Measurements from ENCODE around the gene APBA2.

Gene APBA2

DNA sequence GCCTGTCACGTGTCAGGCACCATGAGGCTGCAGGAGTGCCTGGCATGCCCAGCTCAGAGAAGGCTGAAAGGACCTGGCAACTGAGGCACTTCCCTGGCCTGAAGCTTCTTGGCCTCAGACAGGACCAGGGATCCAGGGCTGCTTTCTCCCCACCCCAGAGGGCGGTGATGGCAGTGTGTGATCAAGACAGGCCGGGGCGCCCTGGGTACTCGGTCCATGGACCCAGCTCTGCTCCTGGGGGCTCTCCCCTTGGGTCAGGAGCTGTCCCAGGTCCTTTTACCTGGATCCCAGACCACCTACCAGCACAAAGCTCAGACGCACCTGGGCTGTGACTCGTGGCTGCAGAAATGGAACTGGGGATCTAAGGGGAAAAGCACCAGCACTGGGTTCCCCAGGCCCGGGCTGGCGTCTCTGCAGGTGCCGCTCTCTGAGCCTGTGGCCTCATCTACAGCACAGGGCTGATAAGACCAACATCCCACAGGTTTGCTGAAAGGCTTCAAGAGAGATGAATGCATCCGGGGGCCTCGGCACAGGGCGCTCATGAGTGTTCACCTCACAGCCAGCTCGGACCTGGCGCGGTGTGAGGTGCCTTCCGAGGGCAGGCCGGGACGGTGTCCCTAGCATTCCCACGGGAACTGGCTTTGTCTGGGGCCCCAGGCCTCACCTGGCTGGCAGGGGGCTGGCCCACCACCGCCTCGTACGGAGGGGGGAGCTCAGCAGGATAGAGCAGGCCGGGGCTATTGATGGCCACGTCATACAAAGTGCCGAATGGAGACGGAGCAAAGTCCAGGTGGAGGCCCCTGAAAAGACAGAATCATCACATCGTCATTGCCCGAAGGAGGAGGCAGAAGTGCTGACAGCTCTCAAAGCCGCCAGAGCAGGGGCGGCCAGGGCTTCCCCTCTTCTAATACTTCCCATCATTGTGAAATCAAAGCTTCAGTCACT lies 250.2 kb downstream of the APBA2 start:
- no peak overlapping the region for H3K27ac ChIP-seq
- TF ChIP-seq ZFX (IDR thresholded peaks at IDR 0.05), result no peak
- TF ChIP-seq, protein P1, sequence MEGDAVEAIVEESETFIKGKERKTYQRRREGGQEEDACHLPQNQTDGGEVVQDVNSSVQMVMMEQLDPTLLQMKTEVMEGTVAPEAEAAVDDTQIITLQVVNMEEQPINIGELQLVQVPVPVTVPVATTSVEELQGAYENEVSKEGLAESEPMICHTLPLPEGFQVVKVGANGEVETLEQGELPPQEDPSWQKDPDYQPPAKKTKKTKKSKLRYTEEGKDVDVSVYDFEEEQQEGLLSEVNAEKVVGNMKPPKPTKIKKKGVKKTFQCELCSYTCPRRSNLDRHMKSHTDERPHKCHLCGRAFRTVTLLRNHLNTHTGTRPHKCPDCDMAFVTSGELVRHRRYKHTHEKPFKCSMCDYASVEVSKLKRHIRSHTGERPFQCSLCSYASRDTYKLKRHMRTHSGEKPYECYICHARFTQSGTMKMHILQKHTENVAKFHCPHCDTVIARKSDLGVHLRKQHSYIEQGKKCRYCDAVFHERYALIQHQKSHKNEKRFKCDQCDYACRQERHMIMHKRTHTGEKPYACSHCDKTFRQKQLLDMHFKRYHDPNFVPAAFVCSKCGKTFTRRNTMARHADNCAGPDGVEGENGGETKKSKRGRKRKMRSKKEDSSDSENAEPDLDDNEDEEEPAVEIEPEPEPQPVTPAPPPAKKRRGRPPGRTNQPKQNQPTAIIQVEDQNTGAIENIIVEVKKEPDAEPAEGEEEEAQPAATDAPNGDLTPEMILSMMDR (conservative IDR thresholded peaks at IDR 0.05), result no peak

DNA sequence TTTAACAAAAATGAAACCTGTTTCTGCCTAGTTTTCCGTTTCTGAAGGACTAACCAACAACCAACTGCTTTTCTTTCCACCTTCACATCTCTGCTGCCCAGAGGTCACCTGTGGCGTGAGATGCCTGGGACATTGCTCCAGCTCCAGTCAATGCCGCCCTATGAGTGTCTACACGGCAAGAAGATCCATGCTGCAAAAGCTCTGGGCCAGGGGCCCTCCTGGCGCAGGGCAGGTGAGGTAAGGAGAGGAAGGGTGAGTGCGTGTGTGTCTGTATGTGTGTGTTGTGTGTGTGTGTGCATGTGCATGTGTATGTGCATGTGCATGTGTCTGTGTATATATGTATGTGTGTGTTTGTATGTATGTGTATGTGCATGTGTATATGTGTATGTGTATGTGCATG lies 252.5 kb downstream of the APBA2 start:
- no peak for TF ChIP-seq ZFX (IDR thresholded peaks at IDR 0.05)
- TF ChIP-seq, protein P1 (conservative IDR thresholded peaks at IDR 0.05), result no peak
- no peak overlapping the region for H3K27ac ChIP-seq

DNA sequence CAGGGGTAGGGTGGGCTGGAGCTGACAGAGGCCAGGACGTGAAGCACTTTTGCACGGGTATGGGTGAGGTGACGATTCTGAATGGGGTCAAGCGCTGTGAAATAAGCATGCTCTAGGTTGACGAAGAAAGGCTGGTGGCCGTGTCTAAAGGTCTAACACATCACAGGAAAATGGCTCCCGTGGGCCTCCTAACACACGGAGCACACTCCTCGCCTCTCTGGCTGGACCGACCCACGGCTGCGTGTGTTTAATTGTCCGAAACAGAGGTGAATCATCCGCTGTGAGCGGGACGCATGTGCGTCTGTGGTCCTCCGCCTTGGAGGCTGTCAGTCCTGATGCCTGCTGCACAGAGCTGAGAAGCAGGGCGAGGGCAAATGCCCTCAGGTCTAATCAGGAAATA lies 253.3 kb downstream of the APBA2 start:
- no peak overlapping the region for H3K27ac ChIP-seq
- TF ChIP-seq, protein P1 (conservative IDR thresholded peaks at IDR 0.05), result no peak
- no peak for TF ChIP-seq ZFX (IDR thresholded peaks at IDR 0.05)

DNA sequence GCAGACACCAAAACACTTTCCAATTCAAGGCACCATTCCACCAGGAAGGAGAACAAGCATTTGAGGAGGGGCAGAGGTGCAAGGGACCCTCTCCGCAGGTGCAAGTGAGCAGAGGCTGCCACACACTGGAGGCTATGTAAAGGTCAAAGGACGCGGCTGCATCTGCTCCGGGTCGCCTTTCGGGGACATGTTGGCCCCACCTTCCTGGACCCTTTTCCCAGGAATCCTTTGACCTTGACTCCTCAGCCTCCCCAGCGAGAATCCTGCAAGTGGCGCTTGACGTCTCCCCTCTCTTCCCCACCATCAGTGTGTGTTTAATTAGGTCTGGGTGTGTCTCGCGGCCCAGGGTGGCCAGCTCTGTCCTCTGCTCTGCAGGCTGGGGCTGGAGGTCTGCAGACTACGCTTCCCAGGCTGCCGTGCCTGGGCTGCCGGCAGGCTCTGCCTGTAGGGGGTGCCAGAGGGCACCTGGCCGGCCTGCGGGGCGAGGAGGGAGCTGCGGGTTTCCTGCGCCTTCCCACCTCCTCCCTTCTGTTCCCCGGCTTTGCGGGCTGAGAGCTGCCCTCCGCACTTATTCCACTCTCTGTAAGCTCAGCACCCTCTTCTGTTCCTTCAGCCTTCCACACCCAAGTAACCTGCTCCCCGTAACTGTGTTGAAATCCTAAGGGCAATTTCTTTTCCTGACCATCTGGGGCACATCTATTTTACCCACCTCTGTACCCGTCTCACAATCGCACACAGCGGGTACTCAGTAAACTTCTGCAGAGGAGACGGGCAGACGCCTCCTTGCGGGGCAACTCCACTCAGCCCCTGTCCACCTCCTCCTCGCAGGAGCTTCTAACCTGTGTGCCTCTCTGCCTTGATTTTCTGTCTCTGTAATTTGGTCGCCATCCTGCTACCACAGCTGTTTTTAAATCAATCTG lies 254.0 kb downstream of the APBA2 start:
- H3K27ac ChIP-seq, result no peak overlapping the region
- no peak for TF ChIP-seq ZFX (IDR thresholded peaks at IDR 0.05)
- TF ChIP-seq, protein P1 (conservative IDR thresholded peaks at IDR 0.05), result peak; percentile 99

DNA sequence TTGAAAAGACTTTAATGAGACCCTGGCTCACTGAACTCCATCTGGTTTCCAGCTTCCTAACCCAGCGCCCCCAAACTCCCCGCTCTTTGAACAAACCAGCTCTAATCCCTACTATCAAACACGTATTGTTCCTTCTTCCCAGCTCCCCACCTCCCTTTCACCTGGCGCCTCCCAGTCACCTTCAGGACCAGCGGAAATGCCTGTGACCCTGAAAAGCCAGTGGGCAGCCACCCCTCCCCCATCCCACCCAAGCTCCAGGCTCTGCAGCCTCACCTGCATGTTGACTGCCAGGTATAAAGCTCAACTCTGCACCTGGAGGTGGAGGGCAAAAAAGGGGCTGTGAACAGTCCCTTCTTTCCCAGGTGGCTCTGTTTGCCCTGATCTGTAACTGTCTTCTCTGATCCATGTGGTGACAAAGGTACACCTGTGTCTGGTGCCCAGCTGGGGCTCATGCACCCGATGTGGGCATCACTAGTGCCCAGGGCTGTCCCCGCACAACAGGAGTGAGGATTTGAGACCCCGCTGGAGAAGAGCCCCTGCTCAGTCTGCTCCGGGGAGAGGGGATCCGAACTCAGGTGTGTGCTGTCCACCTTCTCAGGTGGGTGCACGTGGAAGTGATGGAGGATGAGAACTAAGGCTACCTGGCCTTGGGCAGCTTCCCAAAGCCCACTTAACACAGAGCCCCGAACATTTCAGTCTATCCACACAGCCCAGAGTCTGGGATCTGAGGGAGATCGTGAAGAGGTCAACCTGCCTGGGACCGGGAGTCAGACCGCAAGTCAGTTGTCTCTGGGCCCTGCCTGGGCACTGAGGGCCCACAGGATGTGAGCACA lies 254.9 kb downstream of the APBA2 start:
- TF ChIP-seq, protein P1 (conservative IDR thresholded peaks at IDR 0.05), result no peak
- TF ChIP-seq ZFX (IDR thresholded peaks at IDR 0.05), result no peak
- H3K27ac ChIP-seq, result no peak overlapping the region

DNA sequence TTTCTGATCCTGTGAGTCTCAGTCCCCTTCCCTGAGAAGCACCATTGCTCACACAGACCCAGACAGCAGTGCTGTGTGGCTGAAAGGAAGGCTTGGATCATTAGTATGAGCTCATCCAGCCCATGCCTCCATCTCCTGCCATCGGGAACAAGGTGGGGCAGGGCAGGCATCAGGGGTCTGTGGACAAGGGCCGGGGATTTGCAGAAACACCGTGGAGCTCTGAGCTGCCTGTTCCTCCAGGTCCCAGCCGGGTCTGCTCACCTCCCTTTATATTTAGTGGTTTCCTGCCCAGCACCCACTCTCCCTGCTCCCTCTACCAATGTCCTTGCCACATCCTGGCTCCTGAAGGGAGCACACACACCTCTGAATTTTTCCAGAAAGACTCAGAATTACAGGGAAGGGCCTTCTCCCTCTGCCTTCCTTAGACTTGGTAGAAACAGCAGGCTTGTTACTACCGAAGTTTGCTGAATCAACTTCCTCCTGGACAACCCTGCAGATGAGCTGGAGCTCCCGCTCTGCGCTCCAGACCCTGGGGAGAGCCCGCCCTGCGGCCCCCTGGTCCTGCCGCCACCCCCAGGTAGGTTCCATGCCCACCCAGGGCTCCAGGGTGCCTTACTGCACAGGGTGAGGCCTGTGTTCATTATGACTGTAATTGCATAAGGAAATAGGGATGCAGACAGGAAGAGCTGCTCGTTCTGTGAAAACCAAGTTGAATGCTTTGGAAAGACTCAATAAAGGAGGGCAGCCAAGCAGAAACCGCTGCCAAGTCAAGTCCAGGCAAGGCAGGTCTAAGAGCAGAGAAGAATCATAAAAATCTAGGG lies 255.7 kb downstream of the APBA2 start:
- TF ChIP-seq, protein P1 (conservative IDR thresholded peaks at IDR 0.05), result no peak
- TF ChIP-seq ZFX (IDR thresholded peaks at IDR 0.05), result no peak
- no peak overlapping the region for H3K27ac ChIP-seq

Data from C4-2B (cell line).